HG03342 (cell line): ENCODE results near the gene SOAT2.
A peak's percentile ranks its signal among the peaks of the same experiment; 100 is the strongest.
"Not testable (repeated sequence)": the region's sequence is repeated elsewhere in the genome, so short reads cannot be mapped to it uniquely, and the experiment has no call there.

Experiments used
- ATAC-seq: cut with Tn5 transposase; IDR thresholded peaks from one replicate; pipeline ENCODE4 v1.9.1; 2021; ENCODE audit warnings: mild to moderate bottlenecking, moderate library complexity; ENCODE audit not compliant: unreplicated experiment

The SOAT2 gene

DNA sequence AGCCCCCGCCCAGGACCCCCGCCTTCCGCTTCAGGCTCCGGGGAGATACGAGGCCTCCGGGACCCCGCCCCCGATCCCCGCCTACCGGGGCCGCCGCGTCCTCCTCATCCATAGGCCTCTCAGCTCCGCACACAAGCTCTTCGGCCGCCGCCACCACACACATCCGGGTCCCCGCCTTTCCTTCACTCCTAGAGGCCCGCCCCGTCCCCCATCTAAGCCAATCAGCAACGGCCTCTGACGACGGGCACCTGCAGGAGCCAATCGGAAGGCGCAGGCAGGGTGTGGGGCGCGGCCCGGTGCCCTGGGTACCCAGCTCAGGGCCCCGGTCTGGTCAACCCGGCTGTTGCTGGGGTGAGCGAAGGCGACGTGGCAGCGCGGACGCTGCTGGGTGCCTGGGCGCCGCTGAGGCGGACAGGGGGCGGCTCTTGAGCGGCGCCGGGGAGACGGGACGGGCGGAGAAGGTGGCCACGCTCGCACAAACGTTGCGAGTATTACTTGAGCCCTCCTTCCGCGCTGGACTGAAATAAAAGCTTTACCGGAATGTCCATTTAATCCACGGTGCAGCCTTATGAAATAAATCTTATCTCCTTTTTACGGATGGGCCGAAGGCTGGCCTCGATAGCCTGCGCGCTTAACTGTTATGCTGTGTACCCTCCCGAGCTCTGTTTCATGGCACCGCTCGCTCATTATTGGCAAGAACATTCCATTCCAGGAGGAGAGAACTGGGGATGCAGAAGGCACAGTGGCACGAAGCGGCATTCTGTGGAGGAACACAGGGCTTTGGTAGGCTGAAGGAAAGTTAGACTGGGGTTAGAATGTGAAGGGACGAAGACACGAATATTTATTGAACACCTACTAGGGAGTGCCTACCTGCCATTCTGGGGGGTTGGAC is 23.8 kb upstream of the SOAT2 start, which contains the start of gene SPRYD3:
TSS of gene SPRYD3 (minus strand) at position 165 of the 892 bp plus-strand sequence. CDS start at position 108, 57 bp downstream.
- ATAC-seq: peak; percentile 98

DNA sequence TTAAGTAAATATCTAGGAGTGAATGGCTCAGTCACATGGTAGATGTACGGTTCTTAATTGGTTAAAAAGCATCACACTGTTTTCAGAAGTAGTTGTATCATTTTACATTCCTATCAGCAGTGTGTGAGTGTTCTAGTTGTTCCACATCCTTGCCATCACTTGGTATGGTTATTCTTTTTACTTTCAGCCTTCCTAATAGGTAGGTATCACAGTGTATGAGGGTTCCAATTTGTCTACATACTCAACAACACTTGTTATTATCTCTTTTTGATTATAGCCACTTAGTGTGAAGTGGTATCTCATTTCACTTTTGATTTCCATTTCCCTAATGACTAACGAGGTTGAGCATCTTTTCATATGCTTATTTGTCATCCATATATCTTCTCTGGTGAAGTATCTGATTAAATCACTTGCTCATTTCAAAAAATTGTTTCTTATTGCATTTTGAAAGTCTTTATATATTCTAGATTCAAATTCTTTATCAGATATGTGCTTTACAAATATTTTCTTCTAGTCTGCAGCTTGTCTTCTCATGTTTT is 20.6 kb upstream of the SOAT2 start:
- no peak for ATAC-seq

DNA sequence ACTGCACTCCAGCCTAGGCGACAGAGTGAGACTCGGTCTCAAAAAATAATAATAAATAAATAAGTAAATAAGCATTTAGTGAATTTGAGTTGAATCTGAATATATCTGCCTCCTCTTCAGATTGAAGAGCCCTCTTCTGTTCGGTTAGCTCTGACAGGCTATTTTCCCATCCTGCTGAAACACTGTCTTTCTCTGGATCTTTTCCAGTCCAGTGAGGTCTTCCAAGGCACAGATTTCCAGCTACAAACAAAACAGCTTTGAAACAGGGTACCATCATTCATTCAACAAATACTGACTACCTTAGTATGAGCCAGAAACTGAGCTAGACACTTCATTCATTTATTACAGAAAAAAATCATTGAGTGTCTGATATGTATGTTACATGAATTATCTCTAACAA is 16.9 kb upstream of the SOAT2 start:
- no peak for ATAC-seq

DNA sequence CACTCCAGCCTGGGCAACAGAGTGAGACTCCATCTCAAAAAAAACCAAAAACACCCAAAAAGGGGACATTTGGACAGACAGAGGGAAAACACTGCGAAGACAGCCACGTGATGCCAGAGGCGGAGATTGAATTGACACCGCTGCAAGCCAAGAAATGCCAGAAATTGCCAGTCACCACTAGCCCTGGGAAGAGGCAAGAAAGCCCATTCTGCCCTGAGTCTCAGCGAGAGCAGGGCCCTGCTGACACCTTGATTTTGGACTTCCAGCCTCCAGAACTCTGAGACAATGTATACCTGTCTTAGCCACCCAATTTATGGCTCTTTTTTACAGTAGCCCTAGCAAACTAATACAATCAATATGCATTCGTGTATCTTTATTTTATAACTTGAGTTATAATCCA is 13.2 kb upstream of the SOAT2 start:
- no peak for ATAC-seq

DNA sequence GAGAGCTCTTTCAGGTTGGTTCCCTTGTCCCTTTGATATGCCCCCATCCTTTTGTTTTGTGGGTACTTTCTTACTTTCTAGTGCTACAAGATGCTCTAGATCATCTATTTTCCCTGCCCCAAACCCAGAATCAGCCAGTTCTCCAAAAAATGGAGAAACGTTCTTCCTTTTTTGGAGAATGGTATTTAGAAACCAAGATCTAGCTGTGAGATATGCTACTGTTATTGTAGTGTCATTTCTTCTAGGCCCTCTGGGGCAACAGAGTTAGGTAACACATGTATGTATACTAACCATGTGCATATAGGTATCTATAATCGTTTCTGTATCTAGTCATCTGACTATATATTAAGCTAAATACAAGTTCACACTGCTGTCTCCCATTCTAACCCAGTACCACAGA is 12.7 kb upstream of the SOAT2 start:
- ATAC-seq: no peak

DNA sequence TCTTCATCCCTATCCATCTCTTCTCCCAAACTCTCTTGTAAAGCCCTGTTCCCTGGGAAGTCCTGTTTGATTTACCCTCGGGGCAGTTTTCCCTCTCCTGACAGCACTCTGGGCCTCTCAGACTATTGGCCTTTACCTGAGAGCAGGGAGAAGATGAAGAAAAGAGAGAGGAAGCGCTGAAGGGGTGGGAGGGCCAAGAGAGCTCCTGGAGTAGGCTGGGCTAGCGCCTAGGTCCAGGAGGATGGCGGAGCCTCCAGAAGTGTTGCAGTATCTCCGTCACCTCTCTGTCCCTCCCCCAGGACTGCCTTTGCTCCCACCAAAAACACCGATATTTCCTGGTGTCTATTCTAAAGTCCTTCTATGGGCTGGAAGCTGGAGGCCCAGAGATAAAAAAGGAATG is 11.5 kb upstream of the SOAT2 start:
- ATAC-seq: no peak

DNA sequence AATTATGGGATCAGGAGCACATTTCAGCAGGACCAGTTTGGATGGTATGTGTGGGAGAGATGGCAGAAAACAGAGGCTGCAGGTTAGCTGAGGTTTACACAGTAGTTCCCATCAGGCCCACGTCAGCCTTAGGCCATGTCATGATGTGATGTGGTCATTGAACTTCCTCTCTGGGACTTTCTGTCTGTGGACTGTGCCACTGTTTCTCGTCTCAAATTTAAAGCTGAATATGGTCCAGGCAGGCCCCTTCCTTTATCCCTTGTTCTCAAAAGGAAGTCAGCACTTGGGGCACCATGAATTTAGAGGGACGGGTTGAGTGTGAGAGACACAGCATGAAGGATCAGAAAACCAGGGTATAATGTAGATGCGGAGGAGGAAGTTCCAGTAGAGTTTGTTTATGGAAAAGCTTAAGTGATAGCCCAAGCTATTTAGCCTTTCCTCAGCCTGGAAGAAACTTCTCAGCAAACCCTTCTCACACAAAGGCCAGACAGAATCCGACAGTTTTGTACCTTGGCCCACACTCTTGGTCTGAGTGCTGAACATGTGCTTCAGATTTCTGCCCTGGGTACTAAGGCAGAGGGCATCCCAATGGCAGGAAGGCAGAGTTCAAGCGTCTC is 9.4 kb upstream of the SOAT2 start:
- no peak for ATAC-seq

DNA sequence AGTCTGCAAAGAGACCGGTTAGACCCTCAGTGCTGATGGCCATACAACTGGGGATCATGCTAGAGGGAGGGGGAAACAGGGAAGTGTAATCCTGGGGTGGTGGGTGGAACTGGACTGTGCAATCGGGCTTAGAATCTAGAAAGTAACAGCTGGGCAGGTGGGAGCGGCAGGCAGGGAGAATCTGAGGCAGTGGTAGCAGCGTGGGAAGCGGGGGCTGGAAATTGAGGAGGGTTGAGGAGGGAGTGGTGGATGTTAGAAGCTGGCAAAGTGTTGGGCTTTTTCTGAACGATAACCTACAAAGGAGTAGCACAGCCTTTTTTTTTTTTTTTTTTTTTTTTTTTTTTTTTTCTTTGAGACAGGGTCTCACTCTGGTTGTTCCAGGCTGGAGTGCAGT is 8.9 kb upstream of the SOAT2 start:
- no peak for ATAC-seq

DNA sequence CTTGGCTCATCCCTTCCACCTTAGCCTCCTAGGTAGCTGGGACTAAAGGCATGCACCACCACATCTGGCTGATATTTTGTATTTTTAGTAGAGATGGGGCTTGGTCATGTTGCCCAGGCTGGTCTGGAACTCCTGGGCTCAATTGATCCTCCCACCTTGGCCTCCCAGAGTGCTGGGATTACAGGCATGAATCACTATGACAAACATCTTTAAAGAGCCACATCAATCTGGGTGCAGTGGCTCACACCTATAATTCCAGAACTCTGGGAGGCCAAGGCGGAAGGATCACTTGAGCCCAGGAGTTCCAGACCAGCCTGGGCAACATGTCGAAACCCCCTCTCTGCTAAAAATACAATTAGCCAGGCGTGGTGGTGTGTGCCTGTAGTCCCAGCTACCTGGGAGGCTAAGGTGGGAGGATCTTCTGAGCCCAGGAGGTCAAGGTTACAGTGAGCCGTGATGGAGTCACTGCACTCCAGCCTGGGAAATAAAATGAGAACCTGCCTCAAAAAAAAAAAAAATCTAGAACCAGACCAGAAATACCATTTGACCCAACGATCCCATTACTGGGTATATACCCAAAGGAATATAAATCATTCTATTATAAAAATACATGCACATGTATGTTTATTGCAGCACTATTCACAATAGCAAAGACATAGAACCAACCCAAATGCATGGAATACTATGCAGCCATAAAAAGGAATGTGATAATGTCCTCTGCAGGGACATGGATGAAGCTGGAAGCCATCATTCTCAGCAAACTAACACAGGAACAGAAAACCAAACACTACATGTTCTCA is 8.3 kb upstream of the SOAT2 start:
- not testable (repeated sequence) for ATAC-seq

DNA sequence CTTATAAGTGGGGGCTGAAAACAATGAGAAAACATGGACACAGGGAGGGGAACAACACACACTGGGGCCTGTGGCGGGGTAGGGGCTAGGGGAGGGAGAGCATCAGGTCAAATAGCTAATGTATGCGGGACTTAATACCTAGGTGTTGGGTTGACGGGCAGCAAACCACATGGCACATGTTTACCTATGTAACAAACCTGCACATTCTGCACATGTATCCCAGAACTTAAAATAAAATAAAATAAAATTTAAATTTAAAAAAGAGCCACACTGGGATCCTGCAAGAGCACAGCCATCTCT is 7.7 kb upstream of the SOAT2 start:
- ATAC-seq: not testable (repeated sequence)

DNA sequence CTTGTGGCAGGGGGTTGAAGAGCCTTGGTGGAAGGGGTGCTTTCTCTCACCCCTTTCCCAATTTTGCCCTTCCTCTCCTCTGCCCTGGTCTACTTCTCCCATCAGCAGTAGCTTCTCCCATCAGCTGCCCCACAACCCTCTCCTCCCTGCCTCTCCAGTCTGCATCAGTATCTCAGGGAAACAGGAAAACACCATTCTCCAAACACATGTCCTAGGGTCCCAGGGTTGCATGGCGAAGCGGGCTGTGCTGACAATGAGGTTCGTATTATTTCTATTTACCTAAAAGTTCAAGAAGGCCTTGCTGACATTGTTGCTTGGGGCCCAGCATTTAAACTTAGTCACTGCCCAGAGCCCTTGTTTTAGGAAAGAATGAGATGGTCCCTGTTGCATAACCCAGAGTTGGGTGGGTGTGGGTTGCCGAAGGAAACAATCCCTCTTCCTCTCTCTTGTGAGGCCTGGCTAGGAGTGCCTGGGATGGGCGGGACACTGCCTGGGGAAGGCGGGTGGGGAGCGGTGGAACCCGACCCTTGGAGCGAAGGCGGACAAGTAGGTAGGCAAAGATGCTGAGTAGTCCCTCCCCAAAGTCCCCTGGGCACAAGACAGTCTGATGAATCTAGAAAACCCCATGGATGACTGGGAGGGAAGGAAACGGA is 7.1 kb upstream of the SOAT2 start:
- ATAC-seq: no peak

DNA sequence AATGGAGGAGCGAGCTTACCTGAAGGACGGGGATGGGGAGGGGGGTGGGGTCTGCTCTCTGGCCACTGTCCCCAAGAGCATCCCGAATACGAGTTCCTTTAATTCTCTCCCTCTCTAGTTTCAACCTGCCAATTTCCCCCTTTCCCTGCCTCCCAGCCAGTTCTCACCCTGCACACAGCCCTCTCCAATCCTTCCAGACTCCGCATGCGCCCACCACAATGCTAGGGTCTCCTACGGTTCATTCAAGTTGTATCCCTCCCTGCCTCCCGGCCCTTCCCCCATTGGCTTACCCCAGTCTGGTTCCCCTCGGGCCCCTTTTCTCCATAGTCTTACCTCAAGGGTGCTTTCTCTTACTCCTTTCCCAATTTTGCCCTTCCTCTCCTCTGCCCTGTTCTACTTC is 6.5 kb upstream of the SOAT2 start:
- ATAC-seq: no peak

DNA sequence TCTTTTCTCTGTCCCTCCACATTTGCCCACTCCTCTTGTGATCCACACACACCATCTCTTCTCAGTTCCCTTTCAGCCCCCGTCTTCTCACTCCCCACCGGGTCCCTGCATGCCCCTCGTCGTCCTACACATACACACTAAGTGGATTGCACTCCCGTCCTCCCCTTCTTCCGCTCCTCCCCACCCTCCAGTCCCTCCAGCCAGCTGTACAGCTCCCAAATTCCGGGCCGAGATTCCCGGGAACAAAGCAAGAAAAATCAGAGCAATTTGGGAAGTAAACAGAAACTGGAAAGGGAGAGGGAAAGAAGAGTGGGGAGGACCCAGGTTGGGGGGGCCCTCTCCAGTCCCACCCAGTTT is 6.1 kb upstream of the SOAT2 start:
- ATAC-seq: no peak

DNA sequence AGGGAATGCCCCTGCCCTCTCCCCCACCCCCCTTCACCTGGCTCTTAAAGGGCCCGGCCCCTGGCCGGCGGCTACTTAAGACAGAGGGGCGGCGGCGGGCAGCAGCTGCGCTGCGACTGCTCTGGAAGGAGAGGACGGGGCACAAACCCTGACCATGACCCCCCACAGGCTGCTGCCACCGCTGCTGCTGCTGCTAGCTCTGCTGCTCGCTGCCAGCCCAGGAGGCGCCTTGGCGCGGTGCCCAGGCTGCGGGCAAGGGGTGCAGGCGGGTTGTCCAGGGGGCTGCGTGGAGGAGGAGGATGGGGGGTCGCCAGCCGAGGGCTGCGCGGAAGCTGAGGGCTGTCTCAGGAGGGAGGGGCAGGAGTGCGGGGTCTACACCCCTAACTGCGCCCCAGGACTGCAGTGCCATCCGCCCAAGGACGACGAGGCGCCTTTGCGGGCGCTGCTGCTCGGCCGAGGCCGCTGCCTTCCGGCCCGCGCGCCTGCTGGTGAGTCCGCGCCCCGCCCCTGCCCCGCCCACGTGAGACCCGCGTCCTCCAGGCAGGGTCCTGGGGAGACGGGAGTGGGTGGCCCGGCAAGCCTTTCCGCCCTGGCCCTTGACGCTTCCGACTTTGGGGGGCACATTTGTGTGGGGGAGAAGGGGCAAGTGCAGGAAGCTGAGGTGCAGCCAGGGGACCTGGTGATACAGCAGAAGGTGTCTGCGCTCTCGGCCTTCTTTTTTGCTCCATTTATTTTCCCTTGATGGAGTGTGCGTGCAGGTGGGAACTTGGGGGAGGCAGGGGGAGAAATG is 5.5 kb upstream of the SOAT2 start, which contains the start of gene IGFBP6:
TSS of gene IGFBP6 (plus strand) at position 104 of the 790 bp plus-strand sequence. CDS start at position 155, 51 bp downstream.
- no peak for ATAC-seq

DNA sequence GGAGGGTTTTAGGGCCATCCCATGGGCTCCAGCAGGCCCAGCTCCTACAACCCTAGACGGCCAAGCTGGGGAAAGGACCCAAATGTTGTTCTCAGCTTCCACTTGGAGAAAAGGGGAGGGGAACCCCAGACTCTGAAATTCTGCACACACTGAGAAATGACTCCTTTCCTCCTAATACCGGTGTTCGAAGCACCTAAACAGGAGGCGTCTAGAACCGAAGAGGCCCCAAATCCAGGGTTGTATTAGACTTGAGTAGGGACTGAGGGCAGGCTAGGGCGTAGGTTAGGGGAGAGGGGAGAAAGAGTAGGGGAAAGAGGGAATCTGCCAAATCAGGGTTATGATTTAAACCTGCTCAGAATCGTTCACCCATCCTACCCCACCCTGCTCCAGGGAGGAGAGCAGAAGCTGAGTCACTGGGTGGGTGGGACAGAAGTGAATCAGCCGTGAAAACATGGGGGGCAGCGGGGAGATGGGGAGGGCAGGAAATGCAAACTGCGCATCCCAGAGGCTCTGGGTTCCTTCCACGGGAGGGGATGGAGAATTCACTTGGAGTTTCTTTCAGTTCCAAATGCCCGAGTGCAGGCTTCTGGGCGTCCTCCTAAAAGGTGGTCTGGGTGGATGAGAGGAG is 4.8 kb upstream of the SOAT2 start:
- no peak for ATAC-seq

DNA sequence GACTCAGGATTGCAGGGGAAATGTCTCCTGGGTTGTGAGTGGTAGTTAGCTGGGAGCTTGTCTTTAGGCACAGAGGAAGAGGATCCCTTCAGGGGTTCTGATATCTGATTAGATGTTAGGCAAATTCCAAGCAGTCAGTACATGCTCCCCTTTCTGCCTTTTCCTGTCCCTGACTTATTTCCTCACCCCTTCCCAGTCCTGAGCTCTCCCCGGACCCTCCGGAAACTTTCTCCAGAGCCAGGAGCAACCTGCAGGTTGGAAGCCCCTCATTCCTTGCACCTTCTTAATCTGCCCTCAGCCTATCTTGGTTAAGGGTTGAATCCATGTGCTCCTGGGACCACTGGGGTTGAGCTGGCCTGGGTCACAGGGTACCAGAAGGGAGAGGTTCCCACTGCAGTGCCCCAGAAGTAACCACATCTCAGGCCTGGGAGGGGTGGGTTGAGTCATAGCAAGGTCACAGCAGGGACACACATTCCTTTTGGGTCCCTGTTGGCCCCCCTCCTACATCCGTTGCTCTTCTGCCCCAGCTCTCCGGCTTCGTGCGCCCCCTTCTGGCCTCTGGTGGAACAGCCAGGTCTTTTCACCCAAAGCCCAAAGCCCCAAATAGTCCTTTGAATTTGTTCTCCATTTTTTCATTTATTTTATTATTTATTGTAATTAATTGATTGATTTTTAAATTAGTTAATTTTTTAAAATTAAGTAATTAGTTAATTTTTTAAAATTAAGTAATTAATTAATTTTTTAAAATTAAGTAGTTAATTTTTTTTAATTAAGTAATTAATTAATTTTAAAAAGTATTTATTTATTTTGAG is 4.0 kb upstream of the SOAT2 start:
- no peak for ATAC-seq

DNA sequence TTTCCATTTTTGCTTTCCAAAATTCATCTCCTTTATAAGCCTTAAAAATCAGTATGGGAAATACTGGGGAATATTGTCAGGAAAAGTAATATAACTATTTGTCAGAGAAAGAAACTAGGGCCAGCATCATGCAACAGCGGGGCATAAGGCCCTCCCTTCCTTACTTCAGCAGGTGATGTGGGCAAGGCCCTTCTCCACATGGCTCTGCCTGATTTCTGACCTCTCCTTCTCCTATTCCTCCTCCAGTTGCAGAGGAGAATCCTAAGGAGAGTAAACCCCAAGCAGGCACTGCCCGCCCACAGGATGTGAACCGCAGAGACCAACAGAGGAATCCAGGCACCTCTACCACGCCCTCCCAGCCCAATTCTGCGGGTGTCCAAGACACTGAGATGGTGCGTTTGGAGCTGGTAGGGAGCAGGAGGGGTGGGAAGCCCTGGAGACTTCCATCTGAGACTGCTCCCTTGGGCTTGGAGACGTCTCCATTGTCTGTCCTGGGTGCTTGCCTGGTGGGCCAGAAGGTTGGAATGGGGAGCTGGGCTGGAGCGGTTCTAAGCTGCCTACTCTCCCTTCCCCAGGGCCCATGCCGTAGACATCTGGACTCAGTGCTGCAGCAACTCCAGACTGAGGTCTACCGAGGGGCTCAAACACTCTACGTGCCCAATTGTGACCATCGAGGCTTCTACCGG is 2.7 kb upstream of the SOAT2 start:
- no peak for ATAC-seq

DNA sequence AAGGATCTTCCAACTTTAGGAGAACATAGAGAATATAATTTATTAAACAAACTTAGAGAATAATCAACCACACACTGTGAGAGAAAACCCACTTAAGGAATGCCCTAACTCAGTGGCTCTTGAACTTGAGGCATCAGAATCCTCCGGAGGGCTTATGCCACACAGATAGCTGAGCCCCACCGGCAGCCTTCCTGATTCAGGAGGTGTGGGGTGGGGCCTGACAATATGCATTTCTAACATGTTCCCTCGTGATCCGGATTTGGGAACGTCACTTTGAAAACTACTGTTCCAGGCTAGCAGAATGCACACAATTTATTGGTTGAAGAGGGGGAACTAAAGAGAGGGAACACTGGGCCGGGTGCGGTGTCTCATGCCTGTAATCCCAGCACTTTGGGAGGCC is 2.0 kb upstream of the SOAT2 start:
- no peak for ATAC-seq
